HG03175 (cell line): ENCODE results near the gene DLG5.

Experiments used
- ATAC-seq: cut with Tn5 transposase; IDR thresholded peaks from one replicate; pipeline ENCODE4 v1.9.1; 2021; ENCODE audit warnings: mild to moderate bottlenecking, moderate library complexity; ENCODE audit not compliant: unreplicated experiment

The DLG5 gene

GRCh38 chr10:77911535-77912123, 14.9 kb downstream of the DLG5 start:
- ATAC-seq, result no peak

- ATAC-seq, result no peak
Measured at GRCh38 chr10:77910524-77911145, 15.9 kb downstream of the DLG5 start.

GRCh38 chr10:77909749-77910375, 16.7 kb downstream of the DLG5 start:
- ATAC-seq, result no peak

GRCh38 chr10:77909021-77909748, 17.4 kb downstream of the DLG5 start:
- ATAC-seq, result no peak

GRCh38 chr10:77907900-77908717, 18.4 kb downstream of the DLG5 start:
- no peak for ATAC-seq

GRCh38 chr10:77907462-77907861, 19.1 kb downstream of the DLG5 start:
- ATAC-seq, result no peak

- ATAC-seq, result no peak
Measured at GRCh38 chr10:77906951-77907421, 19.6 kb downstream of the DLG5 start.

GRCh38 chr10:77905781-77906180, 20.8 kb downstream of the DLG5 start:
- no peak for ATAC-seq

GRCh38 chr10:77905086-77905748, 21.3 kb downstream of the DLG5 start:
- ATAC-seq, result no peak

GRCh38 chr10:77904100-77904840, 22.3 kb downstream of the DLG5 start:
- no peak for ATAC-seq

GRCh38 chr10:77902159-77902558, 24.4 kb downstream of the DLG5 start:
- ATAC-seq, result no peak

- no peak for ATAC-seq
Measured at GRCh38 chr10:77901743-77902142, 24.8 kb downstream of the DLG5 start.

- no peak for ATAC-seq
Measured at GRCh38 chr10:77899690-77900089, 26.9 kb downstream of the DLG5 start.

- ATAC-seq, result no peak
Measured at GRCh38 chr10:77899080-77899477, 27.5 kb downstream of the DLG5 start.

- no peak for ATAC-seq
Measured at GRCh38 chr10:77898323-77899079, 28.1 kb downstream of the DLG5 start.

GRCh38 chr10:77896058-77896457, 30.5 kb downstream of the DLG5 start:
- no peak for ATAC-seq

- ATAC-seq, result no peak
Measured at GRCh38 chr10:77894058-77894457, 32.5 kb downstream of the DLG5 start.

- ATAC-seq, result no peak
Measured at GRCh38 chr10:77893386-77893785, 33.2 kb downstream of the DLG5 start.

GRCh38 chr10:77892761-77893160, 33.8 kb downstream of the DLG5 start:
- no peak for ATAC-seq
